ENCODE measurements around the gene IFT122.
A peak's percentile ranks its signal among the peaks of the same experiment; 100 is the strongest.

IFT122 gene

DNA sequence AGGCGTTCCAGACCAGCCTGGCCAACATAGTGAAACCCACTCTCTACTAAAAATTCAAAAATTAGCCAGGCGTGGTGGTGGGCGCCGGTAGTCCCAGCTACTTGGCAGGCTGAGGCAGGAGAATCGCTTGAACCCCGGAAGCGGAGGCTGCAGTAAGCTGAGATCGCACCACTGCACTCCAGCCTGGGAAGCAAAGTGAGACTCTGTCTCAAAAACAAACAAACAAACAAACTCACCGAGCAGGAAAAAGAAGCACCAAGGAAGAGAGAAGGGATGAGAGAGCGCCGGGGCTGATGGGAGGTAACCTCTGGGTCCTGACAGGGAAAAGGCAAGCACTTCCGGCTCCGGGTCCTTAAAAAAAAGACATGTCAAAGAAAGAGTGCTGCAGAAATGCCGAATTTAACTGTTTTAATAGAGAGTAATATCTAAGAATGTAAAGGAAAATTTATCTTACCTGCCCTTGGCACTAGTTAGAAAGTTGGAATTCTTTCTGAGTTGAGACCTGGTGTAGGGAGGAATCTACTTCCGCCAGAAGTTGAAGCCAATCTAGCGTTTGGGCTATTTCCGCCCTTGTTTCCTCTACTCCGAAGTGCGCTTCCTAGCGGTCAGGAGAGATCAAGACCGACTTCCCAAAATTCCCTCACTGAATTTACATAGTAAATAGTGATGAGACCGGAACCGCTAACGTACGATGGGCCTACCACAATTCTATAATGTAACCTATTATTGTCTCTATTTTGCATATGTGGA is 40.7 kb upstream of the IFT122 start:
- Histone ChIP-seq H3K9me3 (ENCODE audit: severe bottlenecking) (peaks cover 3% of the 10 kb centered on the region), H3K27ac (peak overlapping the region; percentile 94), H3K27me3 (ENCODE audit: insufficient read depth, low read depth, severe bottlenecking) (no peaks in the 10 kb centered on the region), H3K4me3 (ENCODE audit: low read depth, low read length) (peak overlapping the region; percentile 90), H3K36me3 (peaks cover 16% of the 10 kb centered on the region)
- TF ChIP-seq, protein P1, sequence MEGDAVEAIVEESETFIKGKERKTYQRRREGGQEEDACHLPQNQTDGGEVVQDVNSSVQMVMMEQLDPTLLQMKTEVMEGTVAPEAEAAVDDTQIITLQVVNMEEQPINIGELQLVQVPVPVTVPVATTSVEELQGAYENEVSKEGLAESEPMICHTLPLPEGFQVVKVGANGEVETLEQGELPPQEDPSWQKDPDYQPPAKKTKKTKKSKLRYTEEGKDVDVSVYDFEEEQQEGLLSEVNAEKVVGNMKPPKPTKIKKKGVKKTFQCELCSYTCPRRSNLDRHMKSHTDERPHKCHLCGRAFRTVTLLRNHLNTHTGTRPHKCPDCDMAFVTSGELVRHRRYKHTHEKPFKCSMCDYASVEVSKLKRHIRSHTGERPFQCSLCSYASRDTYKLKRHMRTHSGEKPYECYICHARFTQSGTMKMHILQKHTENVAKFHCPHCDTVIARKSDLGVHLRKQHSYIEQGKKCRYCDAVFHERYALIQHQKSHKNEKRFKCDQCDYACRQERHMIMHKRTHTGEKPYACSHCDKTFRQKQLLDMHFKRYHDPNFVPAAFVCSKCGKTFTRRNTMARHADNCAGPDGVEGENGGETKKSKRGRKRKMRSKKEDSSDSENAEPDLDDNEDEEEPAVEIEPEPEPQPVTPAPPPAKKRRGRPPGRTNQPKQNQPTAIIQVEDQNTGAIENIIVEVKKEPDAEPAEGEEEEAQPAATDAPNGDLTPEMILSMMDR (IDR thresholded peaks at IDR 0.05; ENCODE audit: low read depth, low read length), result peak; percentile 69
- peak; percentile 84 for DNase-seq

DNA sequence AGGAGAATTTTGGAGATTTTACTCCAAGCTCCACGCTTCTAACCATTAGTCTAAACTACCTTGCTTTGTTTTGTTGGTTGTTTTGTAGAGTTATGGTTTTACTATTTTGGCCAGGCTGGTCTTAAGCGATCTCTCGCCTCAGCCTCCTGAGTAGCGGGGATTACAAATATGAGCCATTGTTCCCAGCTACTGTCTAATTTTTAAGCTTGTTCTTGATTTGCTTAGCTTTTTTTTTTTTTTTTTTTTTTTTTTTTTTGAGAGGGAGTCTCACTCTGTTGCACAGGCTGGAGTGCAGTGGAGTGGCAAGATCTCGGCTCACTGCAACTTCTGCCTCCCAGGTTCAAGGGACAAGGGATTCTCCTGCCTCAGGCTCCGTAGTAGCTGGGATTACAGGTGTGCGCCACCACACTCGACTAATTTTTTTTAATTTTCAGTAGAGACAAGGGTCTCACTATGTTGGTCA is 40.1 kb upstream of the IFT122 start:
- Histone ChIP-seq H3K4me3 (ENCODE audit: low read depth, low read length) (peak overlapping the region; percentile 90; the same call in 1 of the 2 replicates), H3K27me3 (ENCODE audit: insufficient read depth, low read depth, severe bottlenecking) (no peaks in the 10 kb centered on the region), H3K9me3 (ENCODE audit: severe bottlenecking) (peaks cover 3% of the 10 kb centered on the region), H3K36me3 (peaks cover 16% of the 10 kb centered on the region), H3K27ac (peak overlapping the region; percentile 94)
- DNase-seq, result no peak
- TF ChIP-seq, protein P1 (IDR thresholded peaks at IDR 0.05; ENCODE audit: low read depth, low read length), result no peak

DNA sequence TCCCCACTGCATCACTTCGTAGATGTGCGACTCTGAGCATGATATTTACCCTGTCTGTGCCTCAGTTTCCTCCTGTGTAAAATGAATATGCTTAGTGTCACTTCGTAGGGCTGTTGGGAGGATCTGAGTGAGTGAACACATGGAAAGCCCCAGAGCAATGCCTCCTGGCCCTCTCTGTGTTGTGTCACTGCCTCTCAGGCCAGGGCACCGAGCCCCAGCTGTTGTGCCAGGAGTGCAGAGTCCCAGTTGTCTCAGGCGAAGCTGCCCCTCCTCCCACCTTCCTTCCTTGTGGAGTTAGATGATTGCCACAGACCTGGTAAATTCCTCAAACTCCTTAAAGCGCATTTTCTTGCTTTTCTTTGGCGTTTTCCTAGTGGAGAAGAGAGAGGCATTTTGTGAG is 37.8 kb upstream of the IFT122 start:
- no peaks in the 10 kb centered on the region for H3K27me3 ChIP-seq (ENCODE audit: insufficient read depth, low read depth, severe bottlenecking)
- DNase-seq, result no peak
- peaks cover 4% of the 10 kb centered on the region for H3K36me3 ChIP-seq
- TF ChIP-seq, protein P1 (IDR thresholded peaks at IDR 0.05; ENCODE audit: low read depth, low read length), result no peak
- no peak overlapping the region for H3K4me3 ChIP-seq (ENCODE audit: low read depth, low read length)
- H3K27ac ChIP-seq, result peak overlapping the region; percentile 37
- peaks cover 3% of the 10 kb centered on the region for H3K9me3 ChIP-seq (ENCODE audit: severe bottlenecking)

DNA sequence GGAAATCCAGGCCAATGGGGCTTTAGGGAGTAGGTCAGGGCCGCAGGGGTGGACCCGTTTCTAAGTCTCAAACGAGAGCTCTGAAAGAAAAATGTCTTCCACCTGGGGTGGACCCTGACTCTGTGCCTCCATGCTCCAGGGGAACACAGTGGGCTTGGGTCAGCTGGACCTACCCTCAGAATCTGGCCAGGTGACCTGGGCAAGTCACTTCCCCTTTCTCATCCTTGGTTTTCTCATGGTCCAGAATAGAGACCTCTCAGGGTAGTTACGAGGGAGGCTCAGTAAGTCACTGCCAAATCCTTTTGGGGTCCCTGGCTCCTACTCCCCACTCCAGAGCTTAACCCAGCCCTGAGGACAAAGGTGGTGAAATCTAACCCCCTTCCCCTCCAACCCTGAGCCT is 37.4 kb upstream of the IFT122 start:
- Histone ChIP-seq H3K9me3 (ENCODE audit: severe bottlenecking) (peaks cover 3% of the 10 kb centered on the region), H3K36me3 (peaks cover under 1% of the 10 kb centered on the region), H3K27ac (no peak overlapping the region), H3K27me3 (ENCODE audit: insufficient read depth, low read depth, severe bottlenecking) (no peaks in the 10 kb centered on the region), H3K4me3 (ENCODE audit: low read depth, low read length) (no peak overlapping the region)
- DNase-seq, result no peak
- TF ChIP-seq, protein P1 (IDR thresholded peaks at IDR 0.05; ENCODE audit: low read depth, low read length), result no peak

DNA sequence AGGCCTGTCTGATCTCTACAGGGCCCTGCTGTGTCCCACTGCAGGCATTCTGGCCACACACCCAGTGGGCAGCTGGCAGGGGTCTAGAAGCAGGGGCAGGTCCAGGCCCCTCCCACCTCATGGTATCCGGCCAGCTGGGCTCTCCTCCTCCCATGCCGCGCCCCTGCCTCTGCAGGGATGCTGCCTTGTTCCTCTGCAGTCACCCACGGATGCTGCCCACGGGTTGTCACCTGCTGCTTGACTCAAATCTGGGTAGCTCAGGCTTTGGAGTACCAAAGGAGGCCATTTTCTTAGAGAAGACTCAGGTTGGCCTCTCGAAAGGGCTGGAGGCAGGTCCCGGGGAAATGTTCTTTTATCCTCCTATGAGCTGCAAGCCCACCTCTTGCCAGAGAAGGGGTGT is 36.6 kb upstream of the IFT122 start:
- no peak overlapping the region for H3K4me3 ChIP-seq (ENCODE audit: low read depth, low read length)
- TF ChIP-seq, protein P1 (IDR thresholded peaks at IDR 0.05; ENCODE audit: low read depth, low read length), result no peak
- H3K27ac ChIP-seq, result no peak overlapping the region
- peaks cover 3% of the 10 kb centered on the region for H3K9me3 ChIP-seq (ENCODE audit: severe bottlenecking)
- DNase-seq, result no peak
- no peaks in the 10 kb centered on the region for H3K27me3 ChIP-seq (ENCODE audit: insufficient read depth, low read depth, severe bottlenecking)
- H3K36me3 ChIP-seq, result no peaks in the 10 kb centered on the region

Data from WERI-Rb-1 (cell line).